Amniotic stem cell (primary cell): ENCODE data around the gene S100A4.

Source experiments
- DNase-seq: peaks from one replicate; lab custom pipeline; 2025; lab: John Stamatoyannopoulos, UW

The S100A4 gene

GRCh38 chr1:153547560-153548551 lies 2.2 kb upstream of the S100A4 start:
- DNase-seq, result no peak

GRCh38 chr1:153546796-153547559 lies 1.4 kb upstream of the S100A4 start:
- no peak for DNase-seq

GRCh38 chr1:153546371-153546770 lies 765 bp upstream of the S100A4 start:
- DNase-seq, result no peak

GRCh38 chr1:153544453-153545066 lies 1.0 kb downstream of the S100A4 start:
- no peak for DNase-seq

GRCh38 chr1:153543736-153544135 lies 1.9 kb downstream of the S100A4 start:
- no peak for DNase-seq

- DNase-seq, result no peak
These were observed 2.5 kb downstream of the S100A4 start for GRCh38 chr1:153542956-153543711.

GRCh38 chr1:153541641-153542590 lies 3.7 kb downstream of the S100A4 start:
- no peak for DNase-seq

GRCh38 chr1:153540394-153541361 lies 4.9 kb downstream of the S100A4 start, which contains the start of gene S100A5:
S100A5 (minus strand) TSS chr1:153540934; CDS start chr1:153540191, 743 bp downstream.
- DNase-seq, result no peak

- no peak for DNase-seq
These were observed 6.1 kb downstream of the S100A4 start for GRCh38 chr1:153539395-153540093.

- no peak for DNase-seq
These were observed 7.2 kb downstream of the S100A4 start for GRCh38 chr1:153538315-153538821.

GRCh38 chr1:153537376-153537730 lies 8.3 kb downstream of the S100A4 start:
- no peak for DNase-seq

GRCh38 chr1:153536671-153537375 lies 8.8 kb downstream of the S100A4 start:
- no peak for DNase-seq

- peak; percentile 80 for DNase-seq
These were observed 9.5 kb downstream of the S100A4 start for GRCh38 chr1:153536012-153536670.

GRCh38 chr1:153535242-153536011 lies 10.2 kb downstream of the S100A4 start, which contains the start of gene S100A6:
S100A6 (minus strand) TSS chr1:153535991; CDS start chr1:153535339, 652 bp downstream.
- no peak for DNase-seq

GRCh38 chr1:153534925-153535241 lies 10.7 kb downstream of the S100A4 start:
- DNase-seq, result no peak

- no peak for DNase-seq
These were observed 11.2 kb downstream of the S100A4 start for GRCh38 chr1:153534226-153534924.
